IMR-90 (cell line): ENCODE results near the gene ENKUR. TPM values are rescaled to one million over a fixed set of nuclear protein-coding genes. Genes with fewer than 3 reads are reported as not detected.

Source experiments
- ATAC-seq: fragments of 200-7000 bp; cut with Tn5 transposase; 2 replicates; pipeline ENCODE4 v1.9.1; 2020; ENCODE audit warnings: low read depth, mild to moderate bottlenecking, moderate library complexity
- BruUV-seq: library from RNA; stranded (reverse); fragments of 400-500 nt; replicated peaks from 2 replicates; lab custom pipeline; 2021; lab: Mats Ljungman, UMichigan
- CTCF ChIA-PET: fragments of 300-600 bp; formaldehyde crosslinking; extraction: SDS; loops from one replicate; lab custom pipeline; 2021; ENCODE audit warnings: antibody characterized with exemption; lab: Yijun Ruan, JAX
- POLR2A ChIA-PET: fragments of 300-600 bp; sonication (Branson Sonifier 250); formaldehyde crosslinking; loops from one replicate; lab custom pipeline; 2022; ENCODE audit warnings: antibody characterized with exemption; ENCODE audit not compliant: unreplicated experiment; lab: Charles Lee
- DNase-seq: peaks from one replicate; pipeline ENCODE4 v3.0.0; 2013
- H2AFZ ChIP-seq: replicated peaks from 2 replicates; pipeline ENCODE3; 2013; ENCODE audit warnings: low read length, mild to moderate bottlenecking; ENCODE audit not compliant: poor library complexity
- H2AK5ac ChIP-seq: 2 replicates; pipeline ENCODE4 v1.6.1; 2013; ENCODE audit warnings: low read depth, low read length, inconsistent platforms
- H2AK9ac ChIP-seq: replicated peaks from 2 replicates; pipeline ENCODE3; 2013; ENCODE audit warnings: mild to moderate bottlenecking, low read depth, low read length, moderate library complexity; ENCODE audit not compliant: poor library complexity
- H2BK120ac ChIP-seq: 2 replicates; pipeline ENCODE4 v1.6.1; 2013; ENCODE audit warnings: low read depth, low read length, inconsistent platforms
- H2BK15ac ChIP-seq: 3 replicates; pipeline ENCODE4 v1.6.1; 2013; ENCODE audit warnings: low read depth, low read length, inconsistent platforms
- H2BK20ac ChIP-seq: 2 replicates; pipeline ENCODE4 v1.6.1; 2013; ENCODE audit warnings: low read depth, mild to moderate bottlenecking, inconsistent platforms, low read length, moderate library complexity
- H2BK5ac ChIP-seq: 2 replicates; pipeline ENCODE4 v1.6.1; 2013; ENCODE audit warnings: mild to moderate bottlenecking, low read depth, low read length, inconsistent platforms; ENCODE audit not compliant: poor library complexity, severe bottlenecking
- H3K14ac ChIP-seq: replicated peaks from 2 replicates; pipeline ENCODE4 v1.6.1; 2013; ENCODE audit warnings: low read depth, low read length, inconsistent platforms
- H3K18ac ChIP-seq: 2 replicates; pipeline ENCODE4 v1.6.1; 2013; ENCODE audit warnings: low read depth, low read length, control low read depth
- H3K23ac ChIP-seq: 2 replicates; pipeline ENCODE4 v1.6.1; 2013; ENCODE audit warnings: low read depth, low read length, inconsistent platforms
- H3K27ac ChIP-seq: 2 replicates; pipeline ENCODE4 v1.5.1; 2013; ENCODE audit warnings: mild to moderate bottlenecking, control low read depth, low read length; ENCODE audit not compliant: insufficient read depth
- H3K27me3 ChIP-seq: 2 replicates; pipeline ENCODE4 v1.6.1; 2013; ENCODE audit warnings: low read length; ENCODE audit not compliant: control insufficient read depth, insufficient read depth
- H3K36me3 ChIP-seq: 2 replicates; pipeline ENCODE4 v1.6.1; 2013; ENCODE audit warnings: low read length, mixed read lengths; ENCODE audit not compliant: control insufficient read depth, insufficient read depth
- H3K4ac ChIP-seq: 2 replicates; pipeline ENCODE4 v1.6.1; 2013; ENCODE audit warnings: low read depth, low read length, inconsistent platforms
- H3K4me1 ChIP-seq: 2 replicates; pipeline ENCODE4 v1.6.1; 2013; ENCODE audit warnings: low read length, mixed read lengths; ENCODE audit not compliant: control insufficient read depth, insufficient read depth
- H3K4me2 ChIP-seq: 2 replicates; pipeline ENCODE4 v1.6.1; 2013; ENCODE audit warnings: low read depth, mild to moderate bottlenecking, control low read depth, low read length, moderate library complexity
- H3K4me3 ChIP-seq: 2 replicates; pipeline ENCODE4 v1.5.1; 2013; ENCODE audit warnings: low read depth, mild to moderate bottlenecking, control low read depth, low read length, moderate library complexity; ENCODE audit not compliant: insufficient read depth
- H3K56ac ChIP-seq: 2 replicates; pipeline ENCODE4 v1.6.1; 2013; ENCODE audit warnings: low read length, inconsistent platforms; ENCODE audit not compliant: insufficient read depth; ENCODE audit errors: extremely low read depth
- H3K79me1 ChIP-seq, 2 experiments: 2 replicates each; pipeline ENCODE4 v1.6.1; 2013; ENCODE audit warnings: low read length in 2 of 2, inconsistent platforms in 1 of 2, low read depth in 1 of 2
- H3K9ac ChIP-seq: 2 replicates; pipeline ENCODE4 v1.6.1; 2013; ENCODE audit warnings: low read depth, low read length, control low read depth
- H3K9me1 ChIP-seq: 2 replicates; pipeline ENCODE4 v1.6.1; 2013; ENCODE audit warnings: low read length, inconsistent platforms; ENCODE audit not compliant: insufficient read depth
- H3K9me3 ChIP-seq: 2 replicates; pipeline ENCODE4 v1.6.1; 2013; ENCODE audit warnings: low read length; ENCODE audit not compliant: control insufficient read depth, insufficient read depth
- H4K20me1 ChIP-seq: 2 replicates; pipeline ENCODE4 v1.6.1; 2013; ENCODE audit warnings: low read length, inconsistent platforms; ENCODE audit not compliant: insufficient read depth
- H4K5ac ChIP-seq: 2 replicates; pipeline ENCODE4 v1.6.1; 2013; ENCODE audit warnings: mild to moderate bottlenecking, low read depth, low read length, control low read depth
- H4K8ac ChIP-seq, 2 experiments: 2 replicates each; pipeline ENCODE4 v1.6.1; 2013; ENCODE audit warnings: low read depth in 2 of 2, low read length in 2 of 2, control low read depth in 1 of 2, inconsistent platforms in 1 of 2
- H4K91ac ChIP-seq: 2 replicates; pipeline ENCODE4 v1.6.1; 2013; ENCODE audit warnings: low read depth, low read length, inconsistent platforms; ENCODE audit not compliant: insufficient read depth
- BHLHE40 ChIP-seq: fragments of 150-350 bp; IDR thresholded peaks from 2 replicates; pipeline ENCODE4 v1.6.1; 2016; ENCODE audit warnings: mild to moderate bottlenecking, low read depth, low read length
- CEBPB ChIP-seq: IDR thresholded peaks from 2 replicates; pipeline ENCODE4 v1.6.1; 2012; ENCODE audit warnings: low read depth, low read length, improper control_type of control experiment
- CHD1 ChIP-seq: IDR thresholded peaks from 2 replicates; pipeline ENCODE4 v1.6.1; 2012; ENCODE audit warnings: low read depth, low read length, improper control_type of control experiment
- FOS ChIP-seq: fragments of 150-350 bp; IDR thresholded peaks from 2 replicates; pipeline ENCODE4 v1.6.1; 2016; ENCODE audit warnings: low read depth, low read length
- MAFK ChIP-seq: IDR thresholded peaks from 2 replicates; pipeline ENCODE4 v1.6.1; 2012; ENCODE audit warnings: low read depth, low read length, improper control_type of control experiment
- MAZ ChIP-seq: IDR thresholded peaks from 2 replicates; pipeline ENCODE4 v1.6.1; 2012; ENCODE audit warnings: low read depth, mild to moderate bottlenecking, low read length, improper control_type of control experiment, moderate library complexity, borderline replicate concordance
- MXI1 ChIP-seq: IDR thresholded peaks from 2 replicates; pipeline ENCODE4 v1.6.1; 2012; ENCODE audit warnings: low read depth, mild to moderate bottlenecking, low read length, moderate library complexity, borderline replicate concordance
- NFE2L2 ChIP-seq: fragments of 150-350 bp; IDR thresholded peaks from 2 replicates; pipeline ENCODE4 v1.6.1; 2016; ENCODE audit warnings: low read depth, mild to moderate bottlenecking, low read length
- POLR2A ChIP-seq: IDR thresholded peaks from 2 replicates; pipeline ENCODE4 v1.6.1; 2012; ENCODE audit warnings: mild to moderate bottlenecking, low read depth, low read length
- RAD21 ChIP-seq: IDR thresholded peaks from 2 replicates; pipeline ENCODE4 v1.6.1; 2012; ENCODE audit warnings: low read length, improper control_type of control experiment
- RCOR1 ChIP-seq: IDR thresholded peaks from 2 replicates; pipeline ENCODE4 v1.6.1; 2012; ENCODE audit warnings: mild to moderate bottlenecking, low read length, improper control_type of control experiment; ENCODE audit not compliant: insufficient replicate concordance
- RFX5 ChIP-seq: IDR thresholded peaks from 2 replicates; pipeline ENCODE4 v1.8.0; 2012; ENCODE audit warnings: low read depth, mild to moderate bottlenecking, low read length, moderate library complexity
- SMC3 ChIP-seq: fragments of 150-350 bp; IDR thresholded peaks from 2 replicates; pipeline ENCODE4 v1.6.1; 2016; ENCODE audit warnings: low read depth, mild to moderate bottlenecking, antibody characterized with exemption, low read length, moderate library complexity
- WGBS, 2 experiments: methylation state at CpG; one replicate each; pipeline versions ENCODE4 v1.1.5 to v1.1.7; 2013; ENCODE audit warnings: missing lambda C conversion rate in 2 of 2; ENCODE audit not compliant: insufficient read length in 1 of 2; ENCODE audit errors: extremely low coverage in 2 of 2; 5-methylcytosine and 5-hydroxymethylcytosine counted together
- dilution Hi-C: fragments of 300-500 bp; cut with HindIII; formaldehyde crosslinking; loops from one replicate; pipeline ENCODE4 v1.14.3; 2018; ENCODE audit warnings: low sequenced_read_pairs; ENCODE audit not compliant: unreplicated experiment
- in situ Hi-C: fragments of 300-500 bp; cut with MboI; formaldehyde crosslinking; loops from 3 replicates; pipeline ENCODE4 v1.14.3; 2019; ENCODE audit warnings: low sequenced_read_pairs, inconsistent platforms, mixed read lengths
- intact Hi-C: fragments of 100-400 bp; cut with micrococcal nuclease; formaldehyde crosslinking; loops from 2 replicates; pipeline ENCODE4 v1.10.0; 2022
- polyA plus RNA-seq, 3 experiments: library from polyadenylated mRNA; depleted of rRNA; stranded (reverse); fragments of >200 nt; gene quantifications; 2 replicates each; pipeline ENCODE4 v1.2.3, GENCODE V29; 2012; ENCODE audit warnings: low replicate concordance in 1 of 3
- total RNA-seq: library from RNA; depleted of rRNA; stranded (reverse); fragments of >200 nt; gene quantifications from 2 replicates; pipeline ENCODE4 v1.2.3, GENCODE V29; 2012
- TF ChIP-seq, protein P1 (sequence below): conservative IDR thresholded peaks from 2 replicates; pipeline ENCODE4 v1.5.1; 2012; ENCODE audit warnings: mild to moderate bottlenecking, low read depth, low read length, improper control_type of control experiment
- TF ChIP-seq, protein P2 (sequence below): fragments of 150-350 bp; IDR thresholded peaks from 2 replicates; pipeline ENCODE4 v1.6.1; 2017; ENCODE audit warnings: mild to moderate bottlenecking, antibody characterized with exemption, low read length, low read depth
- TF ChIP-seq, protein P3 (sequence below): fragments of 150-350 bp; IDR thresholded peaks from 2 replicates; pipeline ENCODE4 v1.6.1; 2016; ENCODE audit warnings: low read depth, mild to moderate bottlenecking, low read length, moderate library complexity, borderline replicate concordance

Gene ENKUR
- total and polyA plus RNA-seq, 2 of the 4 experiments (the other 2 are of a cell fraction): not detected

DNA sequence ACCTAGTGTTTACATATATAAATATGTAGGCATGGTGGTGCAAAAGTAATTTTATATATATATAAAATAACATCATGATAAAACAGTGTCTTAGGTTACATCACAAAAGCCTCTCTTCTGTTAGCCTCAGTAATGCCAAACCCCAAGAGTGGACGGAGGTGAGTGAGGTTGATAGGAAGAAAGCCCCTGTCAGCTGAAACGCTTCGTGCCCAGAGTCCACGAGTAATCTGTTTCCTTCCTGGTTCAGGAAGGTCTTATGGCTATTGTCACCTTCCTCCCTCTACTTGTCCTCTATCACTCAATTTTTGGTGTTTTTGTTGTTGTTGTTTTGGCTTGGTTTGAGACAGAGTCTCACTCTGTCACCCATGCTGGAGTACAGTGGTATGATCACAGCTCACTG, 41.9 kb upstream of the ENKUR start:
- Histone ChIP-seq H3K4me2 (no peak overlapping the region), H3K4ac (no peak overlapping the region), H3K56ac (no peak overlapping the region), H3K9me1 (0 out of 2 replicates have a peak, but pooled peaks cover 3% of the 10 kb centered on the region), H3K4me1 (peaks cover 5% of the 10 kb centered on the region; the same call in 1 of the 2 replicates), H2AK5ac (no peak overlapping the region), H2AFZ (no peak overlapping the region), H3K36me3 (no peaks in the 10 kb centered on the region), H3K23ac (no peak overlapping the region), H3K9me3 (no peaks in the 10 kb centered on the region), H3K14ac (no peak overlapping the region), H3K79me1 (no peaks in the 10 kb centered on the region), H3K18ac (no peak overlapping the region), H4K20me1 (no peaks in the 10 kb centered on the region), H2BK20ac (no peak overlapping the region), H3K9ac (no peak overlapping the region), H2BK120ac (no peak overlapping the region), H4K8ac (no peak overlapping the region), H2AK9ac (no peak overlapping the region), H4K91ac (no peak overlapping the region), H2BK5ac (no peak overlapping the region), H2BK15ac (no peak overlapping the region), H3K27ac (no peak overlapping the region), H4K5ac (no peak overlapping the region), H3K4me3 (no peak overlapping the region), H3K27me3 (peaks cover 2% of the 10 kb centered on the region; the same call in 1 of the 2 replicates)
- ChIA-PET POLR2A (no interaction called here), CTCF (no interaction called here)
- dilution Hi-C loops: no loop called here
- intact Hi-C loops: no loop called here
- in situ Hi-C loops: no loop called here
- TF ChIP-seq, protein P1, sequence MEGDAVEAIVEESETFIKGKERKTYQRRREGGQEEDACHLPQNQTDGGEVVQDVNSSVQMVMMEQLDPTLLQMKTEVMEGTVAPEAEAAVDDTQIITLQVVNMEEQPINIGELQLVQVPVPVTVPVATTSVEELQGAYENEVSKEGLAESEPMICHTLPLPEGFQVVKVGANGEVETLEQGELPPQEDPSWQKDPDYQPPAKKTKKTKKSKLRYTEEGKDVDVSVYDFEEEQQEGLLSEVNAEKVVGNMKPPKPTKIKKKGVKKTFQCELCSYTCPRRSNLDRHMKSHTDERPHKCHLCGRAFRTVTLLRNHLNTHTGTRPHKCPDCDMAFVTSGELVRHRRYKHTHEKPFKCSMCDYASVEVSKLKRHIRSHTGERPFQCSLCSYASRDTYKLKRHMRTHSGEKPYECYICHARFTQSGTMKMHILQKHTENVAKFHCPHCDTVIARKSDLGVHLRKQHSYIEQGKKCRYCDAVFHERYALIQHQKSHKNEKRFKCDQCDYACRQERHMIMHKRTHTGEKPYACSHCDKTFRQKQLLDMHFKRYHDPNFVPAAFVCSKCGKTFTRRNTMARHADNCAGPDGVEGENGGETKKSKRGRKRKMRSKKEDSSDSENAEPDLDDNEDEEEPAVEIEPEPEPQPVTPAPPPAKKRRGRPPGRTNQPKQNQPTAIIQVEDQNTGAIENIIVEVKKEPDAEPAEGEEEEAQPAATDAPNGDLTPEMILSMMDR: no peak
- no peak for TF ChIP-seq MAZ
- TF ChIP-seq SMC3: no peak
- TF ChIP-seq POLR2A: no peak
- TF ChIP-seq, protein P2, sequence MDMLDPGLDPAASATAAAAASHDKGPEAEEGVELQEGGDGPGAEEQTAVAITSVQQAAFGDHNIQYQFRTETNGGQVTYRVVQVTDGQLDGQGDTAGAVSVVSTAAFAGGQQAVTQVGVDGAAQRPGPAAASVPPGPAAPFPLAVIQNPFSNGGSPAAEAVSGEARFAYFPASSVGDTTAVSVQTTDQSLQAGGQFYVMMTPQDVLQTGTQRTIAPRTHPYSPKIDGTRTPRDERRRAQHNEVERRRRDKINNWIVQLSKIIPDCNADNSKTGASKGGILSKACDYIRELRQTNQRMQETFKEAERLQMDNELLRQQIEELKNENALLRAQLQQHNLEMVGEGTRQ: no peak
- TF ChIP-seq BHLHE40: no peak
- TF ChIP-seq MXI1: no peak
- TF ChIP-seq CEBPB: no peak
- TF ChIP-seq RFX5: no peak
- TF ChIP-seq RCOR1: no peak
- no peak for TF ChIP-seq CHD1
- TF ChIP-seq MAFK: no peak
- TF ChIP-seq, protein P3, sequence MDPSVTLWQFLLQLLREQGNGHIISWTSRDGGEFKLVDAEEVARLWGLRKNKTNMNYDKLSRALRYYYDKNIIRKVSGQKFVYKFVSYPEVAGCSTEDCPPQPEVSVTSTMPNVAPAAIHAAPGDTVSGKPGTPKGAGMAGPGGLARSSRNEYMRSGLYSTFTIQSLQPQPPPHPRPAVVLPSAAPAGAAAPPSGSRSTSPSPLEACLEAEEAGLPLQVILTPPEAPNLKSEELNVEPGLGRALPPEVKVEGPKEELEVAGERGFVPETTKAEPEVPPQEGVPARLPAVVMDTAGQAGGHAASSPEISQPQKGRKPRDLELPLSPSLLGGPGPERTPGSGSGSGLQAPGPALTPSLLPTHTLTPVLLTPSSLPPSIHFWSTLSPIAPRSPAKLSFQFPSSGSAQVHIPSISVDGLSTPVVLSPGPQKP: no peak
- no peak for TF ChIP-seq FOS
- TF ChIP-seq RAD21: no peak
- TF ChIP-seq NFE2L2: no peak
- BruUV-seq: no TSS peak
- no peak for DNase-seq
- ATAC-seq: no peak
- no CpG with 5 or more reads among the region's 4 CpGs for WGBS, 2 experiments
